Hepatocyte (in vitro differentiated cells): ENCODE measurements around the gene CRADD.

Source experiments
- EZH2 ChIP-seq: fragments of 200-600 bp; sonication (generic); IDR thresholded peaks from 2 replicates; pipeline ENCODE4 v1.6.1; 2016; ENCODE audit warnings: antibody characterized with exemption, mild to moderate bottlenecking, borderline replicate concordance
- EZH2phosphoT487 ChIP-seq: fragments of 200-600 bp; sonication (generic); IDR thresholded peaks from one replicate; pipeline ENCODE4 v1.6.1; 2018; ENCODE audit warnings: antibody characterized with exemption, mild to moderate bottlenecking, low read depth, moderate library complexity; ENCODE audit not compliant: unreplicated experiment, severe bottlenecking
- TF ChIP-seq, protein P1 (sequence below): fragments of 200-600 bp; sonication (generic); IDR thresholded peaks from 2 replicates; pipeline ENCODE4 v1.5.1; 2016; ENCODE audit warnings: antibody characterized with exemption, mild to moderate bottlenecking; ENCODE audit not compliant: poor library complexity

DNA sequence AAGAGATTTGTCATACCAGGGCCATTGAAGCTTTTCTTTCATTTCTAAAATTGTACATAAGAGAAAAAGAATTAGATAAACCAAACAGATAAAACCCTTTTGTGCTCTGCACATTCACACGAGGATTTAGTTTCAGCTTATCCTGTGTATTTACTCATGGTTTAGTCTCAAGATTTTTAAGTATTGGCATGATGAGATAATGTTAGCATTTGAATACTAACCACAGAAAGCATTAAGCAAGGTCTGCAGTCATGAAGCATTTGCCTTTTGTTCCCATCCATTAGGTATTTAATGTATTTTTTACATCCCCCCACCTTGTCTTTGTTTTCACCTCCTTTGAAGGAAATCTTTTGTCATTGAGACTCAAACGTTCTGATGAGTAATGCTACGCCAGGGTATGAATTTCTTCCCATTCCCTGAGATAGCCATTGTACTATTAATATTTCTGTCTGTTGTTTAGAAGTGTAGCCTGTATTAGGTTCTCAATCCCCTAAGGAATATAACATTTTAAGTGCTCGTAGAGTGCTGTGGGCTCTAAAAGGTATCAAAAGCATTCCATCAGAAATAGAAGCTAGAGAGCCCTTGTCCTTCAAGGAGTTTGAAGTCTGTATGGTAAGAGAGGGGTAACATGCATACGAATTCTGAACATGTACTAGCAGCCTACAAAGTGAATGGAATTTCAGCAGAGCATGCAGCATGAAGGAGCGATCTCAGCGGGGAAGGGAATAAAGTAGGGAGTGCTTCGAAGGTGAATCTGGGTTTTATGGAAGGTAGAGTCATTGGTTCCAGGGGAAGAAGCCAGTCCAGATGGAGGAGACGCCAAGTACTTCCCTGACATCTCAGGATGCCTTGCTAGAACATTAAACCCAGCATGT, 22.3 kb downstream of the CRADD start:
- TF ChIP-seq EZH2: no peak
- TF ChIP-seq, protein P1, sequence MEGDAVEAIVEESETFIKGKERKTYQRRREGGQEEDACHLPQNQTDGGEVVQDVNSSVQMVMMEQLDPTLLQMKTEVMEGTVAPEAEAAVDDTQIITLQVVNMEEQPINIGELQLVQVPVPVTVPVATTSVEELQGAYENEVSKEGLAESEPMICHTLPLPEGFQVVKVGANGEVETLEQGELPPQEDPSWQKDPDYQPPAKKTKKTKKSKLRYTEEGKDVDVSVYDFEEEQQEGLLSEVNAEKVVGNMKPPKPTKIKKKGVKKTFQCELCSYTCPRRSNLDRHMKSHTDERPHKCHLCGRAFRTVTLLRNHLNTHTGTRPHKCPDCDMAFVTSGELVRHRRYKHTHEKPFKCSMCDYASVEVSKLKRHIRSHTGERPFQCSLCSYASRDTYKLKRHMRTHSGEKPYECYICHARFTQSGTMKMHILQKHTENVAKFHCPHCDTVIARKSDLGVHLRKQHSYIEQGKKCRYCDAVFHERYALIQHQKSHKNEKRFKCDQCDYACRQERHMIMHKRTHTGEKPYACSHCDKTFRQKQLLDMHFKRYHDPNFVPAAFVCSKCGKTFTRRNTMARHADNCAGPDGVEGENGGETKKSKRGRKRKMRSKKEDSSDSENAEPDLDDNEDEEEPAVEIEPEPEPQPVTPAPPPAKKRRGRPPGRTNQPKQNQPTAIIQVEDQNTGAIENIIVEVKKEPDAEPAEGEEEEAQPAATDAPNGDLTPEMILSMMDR: no peak
- no peak for TF ChIP-seq EZH2phosphoT487
